ENCODE measurements around the gene UST.

The UST gene

DNA sequence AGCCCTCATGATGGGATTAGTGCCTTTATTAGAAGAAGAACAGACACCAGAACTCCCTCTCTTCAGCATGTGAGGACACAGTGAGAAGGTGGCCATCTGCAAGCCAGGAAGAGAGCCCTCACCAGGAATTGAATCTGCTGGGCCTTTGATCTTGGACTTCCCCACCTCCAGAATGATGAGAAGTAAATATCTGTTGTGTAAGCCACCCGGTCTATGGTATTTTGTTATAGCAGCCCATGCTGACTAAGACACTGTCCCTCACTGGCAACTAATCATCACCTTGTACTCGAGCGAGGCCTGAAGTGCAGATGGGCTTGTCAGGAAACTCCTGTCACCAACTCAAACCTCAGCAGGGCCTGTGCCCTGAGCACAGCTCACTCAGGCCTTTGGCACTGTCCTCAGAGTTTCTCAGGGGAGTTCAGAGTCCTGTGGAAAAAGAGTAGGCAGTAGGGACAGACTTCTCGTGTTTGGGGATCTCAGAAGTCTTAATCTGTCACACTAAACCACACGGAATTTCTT lies 62.0 kb downstream of the UST start:
- FAIRE-seq: no peak

GRCh38 chr6:148811459-148811858 lies 64.6 kb downstream of the UST start:
- no peak for FAIRE-seq

- FAIRE-seq: no peak
These were observed 67.4 kb downstream of the UST start for GRCh38 chr6:148814082-148814790.

GRCh38 chr6:148814869-148815268 lies 68.0 kb downstream of the UST start:
- no peak for FAIRE-seq

GRCh38 chr6:148816117-148816516 lies 69.3 kb downstream of the UST start:
- FAIRE-seq: no peak

DNA sequence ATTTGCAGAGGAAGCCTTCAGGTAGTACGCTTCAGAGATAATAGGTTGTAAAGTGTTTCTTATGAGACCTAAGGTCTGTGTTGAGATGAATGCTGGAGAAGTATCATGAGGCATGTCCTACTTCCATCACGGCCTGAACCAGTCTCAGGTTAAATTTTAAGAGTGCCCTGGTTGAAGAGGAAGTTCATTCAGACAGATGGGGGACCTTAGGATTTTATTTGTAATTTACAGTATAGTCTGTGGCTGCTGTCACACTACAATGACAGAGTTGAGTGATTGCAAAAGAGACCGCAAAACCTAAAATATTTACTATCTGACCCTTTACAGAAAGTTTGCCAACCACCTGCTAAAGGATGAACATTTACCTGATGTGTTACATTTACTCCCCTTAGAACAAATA lies 70.9 kb downstream of the UST start:
- no peak for FAIRE-seq

GRCh38 chr6:148818939-148819575 lies 72.2 kb downstream of the UST start:
- FAIRE-seq: no peak

- FAIRE-seq: no peak
These were observed 73.0 kb downstream of the UST start for GRCh38 chr6:148819852-148820251.

DNA sequence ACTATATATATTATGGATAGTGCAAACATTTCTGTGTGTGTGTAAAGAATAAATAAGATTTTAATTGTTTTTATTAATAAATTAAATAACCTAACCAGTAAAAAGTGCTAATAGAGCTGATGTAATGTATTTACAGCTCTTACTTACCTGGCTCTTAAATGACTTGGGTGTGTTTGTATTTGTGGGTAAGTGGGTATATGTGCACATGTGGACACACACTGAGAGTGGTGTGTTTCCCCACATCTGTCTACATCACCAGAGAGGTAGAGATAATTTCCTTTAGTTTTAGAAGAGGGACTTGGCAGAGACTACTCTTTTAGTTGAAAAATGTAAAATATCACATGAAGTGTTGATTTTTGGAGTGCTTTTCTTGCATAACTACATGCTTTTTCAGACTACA lies 76.0 kb downstream of the UST start:
- FAIRE-seq: no peak

DNA sequence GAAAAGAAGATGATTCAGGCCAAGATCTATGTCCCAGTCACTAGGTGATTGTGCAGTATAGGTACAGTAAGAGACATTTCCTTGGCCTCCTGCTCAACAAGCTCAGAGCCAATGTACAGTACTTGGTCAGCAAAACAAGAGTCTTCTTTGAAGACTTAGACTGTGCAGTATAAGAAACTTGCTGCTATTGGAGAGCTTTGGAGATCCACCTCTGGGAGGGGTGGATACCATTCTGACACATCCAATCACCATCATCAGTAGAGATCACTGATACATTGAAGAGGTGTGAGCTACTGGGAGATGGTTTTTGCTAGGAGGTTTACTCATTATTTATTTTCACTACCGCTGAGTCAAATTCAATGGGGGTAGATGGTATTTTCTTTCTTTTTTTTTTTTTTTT lies 77.5 kb downstream of the UST start:
- no peak for FAIRE-seq

DNA sequence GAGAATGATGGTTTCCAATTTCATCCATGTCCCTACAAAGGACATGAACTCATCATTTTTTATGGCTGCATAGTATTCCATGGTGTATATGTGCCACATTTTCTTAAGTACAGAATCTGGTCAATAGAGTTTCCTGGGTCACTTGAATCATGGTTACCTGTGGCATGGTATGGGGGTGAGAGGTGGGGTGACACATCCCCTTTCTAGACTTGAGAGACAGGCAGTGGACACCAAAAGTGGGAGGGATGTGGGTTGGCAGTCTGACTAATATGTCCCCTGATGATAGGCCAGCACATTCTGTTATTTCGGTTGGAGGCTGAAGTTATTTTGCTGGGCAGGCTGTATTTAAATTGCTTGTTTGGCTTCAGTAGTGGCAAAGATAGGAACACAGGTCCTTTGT lies 78.1 kb downstream of the UST start:
- FAIRE-seq: no peak

DNA sequence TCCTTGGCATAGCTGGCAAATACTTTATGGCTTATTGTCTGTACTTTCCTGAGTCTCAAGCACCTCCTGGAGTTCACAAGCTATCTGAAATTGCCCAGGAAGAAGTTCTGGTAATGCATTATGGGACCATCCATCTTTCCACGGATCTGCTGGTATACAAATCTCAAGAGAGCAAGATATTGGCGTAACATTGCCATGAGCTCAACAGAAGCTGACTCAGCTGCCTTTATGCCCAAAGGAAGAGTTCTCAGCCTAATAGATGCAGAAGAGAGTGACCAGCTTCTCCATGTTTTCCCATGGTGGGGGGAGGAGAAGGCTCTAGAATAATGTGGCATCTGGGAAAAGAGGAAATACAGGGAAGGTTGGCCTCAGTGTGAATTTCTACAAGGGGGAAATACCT lies 78.7 kb downstream of the UST start:
- no peak for FAIRE-seq

DNA sequence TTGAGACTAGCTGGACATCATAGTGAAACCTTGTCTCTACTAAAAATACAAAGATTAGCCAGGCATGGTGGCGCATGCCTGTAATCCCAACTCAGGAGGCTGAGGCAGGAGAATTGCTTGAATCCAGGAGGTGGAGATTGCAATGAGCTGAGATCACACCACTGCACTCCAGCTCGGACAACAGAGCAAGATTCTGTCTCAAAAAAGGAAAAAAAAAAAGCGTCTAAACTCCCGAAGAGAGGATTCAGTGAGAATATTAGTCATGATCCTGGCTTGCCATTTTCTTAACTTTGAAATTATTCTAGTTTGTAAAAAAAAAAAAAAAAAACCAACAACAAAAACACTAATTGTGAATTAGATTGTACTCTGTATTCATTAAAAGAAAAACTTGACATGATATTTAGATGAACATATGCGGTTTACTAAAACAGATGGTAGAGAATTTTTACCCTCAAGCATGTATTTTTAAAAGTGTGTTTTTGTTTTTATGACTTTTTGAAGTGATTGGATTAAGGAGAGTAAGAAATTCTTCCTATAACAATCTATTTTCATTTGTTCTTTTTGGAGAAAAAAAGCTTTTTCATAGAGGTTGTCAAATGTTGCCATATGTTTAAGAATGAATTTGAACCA lies 80.7 kb downstream of the UST start:
- no peak for FAIRE-seq

GRCh38 chr6:148828047-148828446 lies 81.2 kb downstream of the UST start:
- no peak for FAIRE-seq

DNA sequence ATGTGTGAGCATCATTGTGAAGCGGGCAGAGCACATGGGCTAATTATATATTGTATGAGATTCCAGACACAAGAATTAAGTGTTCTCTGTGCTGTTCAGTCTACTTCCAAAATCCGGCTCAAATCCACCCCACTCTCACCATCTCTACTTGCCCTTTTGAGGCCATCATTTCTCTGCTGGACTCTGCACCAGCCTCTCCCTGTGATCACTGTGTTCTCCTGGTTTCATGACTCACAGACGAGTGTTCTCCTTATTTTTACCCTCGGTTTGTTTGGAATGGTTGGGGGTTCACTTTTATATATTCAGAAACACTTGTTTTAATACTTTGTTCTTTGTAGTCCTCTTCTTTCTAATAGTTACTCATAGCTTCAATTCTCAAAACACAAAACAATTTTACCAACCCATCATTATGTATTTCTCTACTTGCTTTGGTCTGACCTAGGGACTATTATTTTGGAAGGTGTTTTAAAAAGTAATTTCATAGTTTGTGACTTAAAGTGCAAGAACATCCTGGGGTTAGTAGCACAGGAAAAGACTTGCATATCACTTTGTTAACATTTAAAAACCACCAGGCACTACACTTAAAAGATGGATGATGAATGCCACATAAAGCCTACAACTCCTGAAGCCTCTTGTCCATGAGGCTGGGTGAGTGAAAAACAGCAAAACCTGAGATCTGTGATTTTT lies 82.7 kb downstream of the UST start:
- no peak for FAIRE-seq

DNA sequence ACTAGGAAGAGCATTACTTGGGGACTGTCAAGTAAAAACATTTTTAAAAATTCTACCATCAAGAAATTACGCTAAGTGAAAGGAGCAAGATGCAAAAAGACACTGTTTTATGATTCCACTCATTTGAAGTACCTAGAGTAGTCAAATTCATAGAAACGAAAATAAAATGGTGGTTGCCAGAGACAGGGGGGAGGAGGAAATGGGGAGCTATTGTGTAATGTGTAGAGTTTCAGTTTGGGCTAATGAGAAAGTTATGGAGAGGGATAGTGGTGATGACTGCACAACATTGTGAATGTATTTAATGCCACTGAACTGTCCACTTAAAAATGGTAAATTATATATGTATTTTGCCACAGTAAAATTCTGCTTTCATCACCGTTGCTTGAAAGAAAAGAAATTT lies 83.8 kb downstream of the UST start:
- no peak for FAIRE-seq

DNA sequence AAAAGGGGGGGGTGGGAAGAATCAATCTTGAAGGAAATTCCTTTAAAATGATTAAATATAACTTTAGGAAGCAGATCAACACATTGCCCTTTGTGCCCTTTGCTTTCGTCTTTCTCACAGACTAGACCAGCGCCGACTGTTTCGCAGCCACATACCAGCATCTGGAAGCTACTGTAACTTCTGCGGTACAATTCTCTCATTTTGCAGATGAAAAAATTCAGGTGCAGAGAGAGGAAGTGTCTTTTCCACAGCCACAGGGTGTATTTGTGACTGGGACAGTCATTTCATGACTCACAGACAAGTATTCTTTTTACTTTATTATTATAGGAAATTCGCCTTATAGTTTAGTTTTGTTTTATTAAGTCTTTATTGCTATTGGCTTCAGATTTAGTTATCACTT lies 84.2 kb downstream of the UST start:
- no peak for FAIRE-seq

DNA sequence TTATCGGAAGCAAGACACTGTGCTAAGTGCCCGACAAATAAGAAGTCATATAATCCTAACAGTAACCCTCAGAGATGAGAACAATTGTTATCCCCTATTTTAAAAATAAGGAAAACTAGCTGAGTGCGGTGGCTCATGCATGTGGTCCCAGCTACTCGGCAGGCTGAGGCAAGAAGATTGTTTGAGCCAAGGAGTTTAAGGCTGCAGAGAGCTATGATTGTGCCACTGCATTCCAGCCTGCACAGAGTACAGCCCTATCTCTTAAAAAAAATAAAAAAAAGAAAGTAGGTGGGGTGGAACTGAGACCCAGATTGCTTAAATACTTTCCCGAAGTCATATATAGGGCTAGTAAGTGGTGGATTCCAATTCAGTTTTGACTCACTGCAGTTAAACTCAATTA lies 84.7 kb downstream of the UST start:
- no peak for FAIRE-seq

DNA sequence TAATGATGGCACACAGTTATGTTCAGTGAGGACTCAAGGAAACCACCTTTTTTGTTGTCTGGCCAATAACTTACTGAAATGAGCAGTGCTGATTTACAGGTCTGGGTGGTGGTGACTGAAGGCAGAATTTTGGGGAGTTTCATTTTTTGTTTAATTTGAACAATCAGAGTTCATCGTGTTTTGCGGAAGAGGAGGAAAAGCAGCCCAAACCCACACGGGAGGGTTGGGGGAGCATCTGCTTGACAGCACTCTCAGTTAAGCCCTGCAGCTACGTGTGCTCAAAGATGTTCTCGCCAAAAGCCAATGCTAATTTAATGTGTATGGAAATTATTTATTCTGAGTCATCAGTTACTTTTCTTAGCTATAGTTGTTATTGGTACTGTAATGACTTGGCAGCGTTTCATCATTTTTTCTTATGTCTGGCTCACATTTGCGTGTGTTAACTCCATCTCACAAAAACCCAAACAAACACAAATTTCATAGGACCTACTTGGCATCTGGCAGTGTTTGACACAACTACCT lies 89.2 kb downstream of the UST start:
- peak; percentile 26 for FAIRE-seq

GRCh38 chr6:148836751-148837150 lies 89.9 kb downstream of the UST start:
- FAIRE-seq: no peak

- FAIRE-seq: no peak
These were observed 91.1 kb downstream of the UST start for GRCh38 chr6:148837941-148838340.

GRCh38 chr6:148839044-148839443 lies 92.2 kb downstream of the UST start:
- no peak for FAIRE-seq

DNA sequence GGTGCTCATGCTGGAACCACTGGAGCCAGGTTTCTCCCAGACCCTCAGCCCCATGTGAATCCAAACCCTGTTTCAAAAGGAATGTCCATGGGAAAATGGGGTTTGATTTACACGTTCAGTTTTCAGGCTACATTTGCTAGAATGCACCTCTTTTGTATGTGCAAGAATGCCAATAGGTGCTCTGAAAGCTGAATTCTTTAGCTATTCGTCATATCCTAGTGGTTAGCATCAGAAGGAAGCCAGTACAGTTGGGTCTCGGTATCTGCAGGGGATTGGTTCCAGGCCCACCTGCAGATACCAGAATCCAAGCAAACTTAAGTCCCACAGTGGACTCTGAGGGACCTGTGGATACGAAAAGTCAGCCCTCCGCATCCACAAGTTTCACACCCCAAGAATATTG lies 93.4 kb downstream of the UST start:
- no peak for FAIRE-seq
